Neutrophil (primary cell): ENCODE data around the gene MSI2.

Experiments
- H3K27ac ChIP-seq: fragments of 200-600 bp; sonication (generic); 2 replicates; pipeline ENCODE4 v1.5.1; 2016; ENCODE audit warnings: mild to moderate bottlenecking, moderate library complexity
- H3K27me3 ChIP-seq: fragments of 200-600 bp; sonication (generic); 2 replicates; pipeline ENCODE4 v1.6.0; 2016; ENCODE audit warnings: mild to moderate bottlenecking
- H3K36me3 ChIP-seq: fragments of 200-600 bp; sonication (generic); 2 replicates; pipeline ENCODE4 v1.5.1; 2017
- H3K4me1 ChIP-seq, 2 experiments: fragments of 200-600 bp in 1 of 2; sonication (generic) in 1 of 2; 1 replicate in 1 of 2; 2 replicates in 1 of 2; pipeline versions ENCODE4 v1.5.1 to v1.6.1; 2013 to 2016; ENCODE audit warnings: low read depth in 1 of 2, low read length in 1 of 2, mild to moderate bottlenecking in 1 of 2, moderate library complexity in 1 of 2; ENCODE audit not compliant: control insufficient read depth in 1 of 2, insufficient read depth in 1 of 2
- H3K4me3 ChIP-seq, 2 experiments: fragments of 200-600 bp in 1 of 2; sonication (generic) in 1 of 2; 1 replicate in 1 of 2; 2 replicates in 1 of 2; pipeline ENCODE4 v1.5.1; 2013 to 2016; ENCODE audit warnings: low read depth in 1 of 2, low read length in 1 of 2, mild to moderate bottlenecking in 1 of 2, moderate library complexity in 1 of 2
- H3K9me3 ChIP-seq: fragments of 200-600 bp; sonication (generic); 2 replicates; pipeline ENCODE4 v1.5.1; 2016
- CTCF ChIP-seq: fragments of 200-600 bp; sonication (generic); IDR thresholded peaks from 2 replicates; pipeline ENCODE4 v1.5.1; 2016; ENCODE audit warnings: antibody characterized with exemption

The MSI2 gene

GRCh38 chr17:57408071-57408811 is 151.9 kb downstream of the MSI2 start:
- Histone ChIP-seq H3K36me3 (no peaks in the 10 kb centered on the region), H3K4me1 (peaks cover 8 to 16% of the 10 kb centered on the region in 2 experiments), H3K27ac (no peak overlapping the region), H3K4me3 (no peak overlapping the region), H3K9me3 (no peaks in the 10 kb centered on the region), H3K27me3 (no peaks in the 10 kb centered on the region)
- TF ChIP-seq CTCF: no peak

GRCh38 chr17:57410169-57410568 is 153.8 kb downstream of the MSI2 start:
- peaks cover 8 to 16% of the 10 kb centered on the region in 2 experiments for H3K4me1 ChIP-seq
- no peaks in the 10 kb centered on the region for H3K36me3 ChIP-seq
- no peak for TF ChIP-seq CTCF
- no peaks in the 10 kb centered on the region for H3K27me3 ChIP-seq
- H3K27ac ChIP-seq: no peak overlapping the region
- H3K9me3 ChIP-seq: no peaks in the 10 kb centered on the region
- no peak overlapping the region for H3K4me3 ChIP-seq

GRCh38 chr17:57412520-57413096 is 156.3 kb downstream of the MSI2 start:
- Histone ChIP-seq H3K27ac (no peak overlapping the region), H3K36me3 (no peaks in the 10 kb centered on the region), H3K4me3 (no peak overlapping the region), H3K27me3 (no peaks in the 10 kb centered on the region), H3K4me1 (peaks cover 8 to 11% of the 10 kb centered on the region in 2 experiments), H3K9me3 (no peaks in the 10 kb centered on the region)
- no peak for TF ChIP-seq CTCF

- no peak for TF ChIP-seq CTCF
- H3K9me3 ChIP-seq: no peaks in the 10 kb centered on the region
- H3K27me3 ChIP-seq: no peaks in the 10 kb centered on the region
- H3K4me3 ChIP-seq: no peak overlapping the region
- H3K4me1 ChIP-seq: no peaks in the 10 kb centered on the region
- H3K27ac ChIP-seq: no peak overlapping the region
- H3K36me3 ChIP-seq: no peaks in the 10 kb centered on the region
Observed at GRCh38 chr17:57413848-57414651, 157.7 kb downstream of the MSI2 start.

- Histone ChIP-seq H3K36me3 (no peaks in the 10 kb centered on the region), H3K9me3 (no peaks in the 10 kb centered on the region), H3K27me3 (no peaks in the 10 kb centered on the region), H3K27ac (no peak overlapping the region), H3K4me3 (no peak overlapping the region), H3K4me1 (no peaks in the 10 kb centered on the region)
- no peak for TF ChIP-seq CTCF
Observed at GRCh38 chr17:57415751-57416207, 159.5 kb downstream of the MSI2 start.
